GM21390 (cell line): ENCODE results near the gene ZBTB47.
A peak's percentile ranks its signal among the peaks of the same experiment; 100 is the strongest.

Experiments used
- ATAC-seq: cut with Tn5 transposase; IDR thresholded peaks from one replicate; pipeline ENCODE4 v1.9.1; 2021; ENCODE audit not compliant: unreplicated experiment

The ZBTB47 gene

DNA sequence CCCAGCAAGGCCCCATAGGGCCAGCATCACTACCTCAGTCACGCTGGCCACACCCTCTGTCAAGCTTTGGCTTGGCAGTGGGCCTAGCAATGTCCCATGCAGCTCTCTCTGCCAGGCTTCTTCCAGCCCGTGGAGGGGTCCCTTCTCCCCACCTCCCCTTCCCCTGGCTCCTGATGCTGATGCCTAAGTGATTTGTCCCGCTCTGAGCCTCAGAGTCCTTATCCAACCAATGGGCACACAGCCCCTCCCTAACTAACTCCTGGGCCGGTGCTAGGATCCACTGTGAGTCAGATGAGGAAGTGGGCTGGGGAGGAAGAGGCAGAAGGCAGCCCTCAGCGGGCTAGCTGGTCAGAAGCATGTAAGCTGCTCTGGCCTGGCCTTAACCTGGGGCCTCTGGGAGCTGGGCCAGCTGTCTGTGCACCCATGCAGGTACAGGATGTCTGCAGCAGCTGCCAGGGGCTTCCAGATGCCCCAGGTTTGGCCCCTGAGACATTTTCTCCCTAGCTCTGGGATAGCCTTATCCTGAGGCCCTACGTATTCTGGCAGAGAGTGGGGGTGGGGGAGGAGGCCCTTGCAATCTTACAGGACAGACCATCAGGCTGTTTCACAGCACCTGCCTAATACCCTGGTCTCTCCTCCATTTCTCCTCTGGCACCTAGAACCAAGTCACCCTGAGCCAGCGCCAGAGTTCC lies 740 bp upstream of the ZBTB47 start:
- ATAC-seq: peak; percentile 64

DNA sequence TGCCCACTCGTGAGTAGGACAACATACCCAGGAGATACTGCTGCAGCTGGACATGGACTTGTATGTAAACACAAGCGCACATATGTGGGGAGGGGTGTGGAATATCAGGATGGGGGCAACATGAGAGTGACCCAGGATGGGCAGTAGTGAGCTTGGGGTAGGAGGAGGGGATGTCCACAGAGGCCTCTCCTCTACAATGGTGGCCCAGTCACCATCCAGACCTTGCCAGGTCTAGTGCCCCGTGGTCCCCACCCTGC lies 266 bp upstream of the ZBTB47 start:
- no peak for ATAC-seq

DNA sequence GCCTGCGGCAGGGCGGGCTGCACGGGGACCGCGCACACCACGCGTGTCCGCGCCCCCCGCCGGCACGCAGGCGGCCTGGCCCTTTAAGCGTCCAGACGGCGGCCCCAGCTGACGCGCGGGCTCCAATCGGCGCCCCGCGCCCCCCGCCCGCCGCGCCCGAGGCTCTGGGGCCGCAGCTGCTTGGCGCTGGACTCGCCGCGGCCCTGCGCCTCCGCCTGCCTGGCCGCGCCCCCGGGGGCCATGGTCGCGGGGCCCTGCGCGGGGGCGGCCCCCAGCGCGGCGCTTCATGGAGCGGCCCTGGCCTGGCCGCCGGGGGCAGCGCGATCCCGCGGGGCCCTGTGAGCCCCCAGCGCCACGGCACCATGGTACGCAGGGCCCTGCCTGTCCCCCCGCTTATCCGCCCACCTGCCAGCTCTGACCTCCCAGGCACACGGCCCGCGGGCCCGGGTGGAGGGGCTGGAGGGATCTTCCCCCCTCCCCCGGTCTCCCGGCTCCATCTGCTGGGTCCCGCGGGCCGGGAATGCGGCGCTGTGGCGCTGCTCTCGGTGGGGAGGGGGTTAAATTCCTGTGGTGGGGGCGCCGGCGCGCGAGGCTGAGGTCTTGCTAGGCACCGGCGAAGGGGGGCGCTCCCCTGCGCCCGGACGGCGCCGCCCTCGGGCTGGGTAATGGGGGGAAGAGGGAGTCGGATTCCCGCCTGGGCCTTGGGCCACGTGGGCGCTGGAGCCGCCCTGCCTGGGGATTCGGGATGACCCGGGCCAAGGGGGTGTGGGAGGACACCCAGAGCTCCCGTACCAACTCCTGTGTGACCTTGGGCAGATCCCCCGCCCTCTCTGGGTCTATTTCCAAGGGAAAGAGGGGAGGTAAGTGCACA lies 1.1 kb downstream of the ZBTB47 start:
- no peak for ATAC-seq

GRCh38 chr3:42655331-42655888 lies 1.9 kb downstream of the ZBTB47 start:
- no peak for ATAC-seq

GRCh38 chr3:42655980-42656679 lies 2.6 kb downstream of the ZBTB47 start:
- no peak for ATAC-seq

DNA sequence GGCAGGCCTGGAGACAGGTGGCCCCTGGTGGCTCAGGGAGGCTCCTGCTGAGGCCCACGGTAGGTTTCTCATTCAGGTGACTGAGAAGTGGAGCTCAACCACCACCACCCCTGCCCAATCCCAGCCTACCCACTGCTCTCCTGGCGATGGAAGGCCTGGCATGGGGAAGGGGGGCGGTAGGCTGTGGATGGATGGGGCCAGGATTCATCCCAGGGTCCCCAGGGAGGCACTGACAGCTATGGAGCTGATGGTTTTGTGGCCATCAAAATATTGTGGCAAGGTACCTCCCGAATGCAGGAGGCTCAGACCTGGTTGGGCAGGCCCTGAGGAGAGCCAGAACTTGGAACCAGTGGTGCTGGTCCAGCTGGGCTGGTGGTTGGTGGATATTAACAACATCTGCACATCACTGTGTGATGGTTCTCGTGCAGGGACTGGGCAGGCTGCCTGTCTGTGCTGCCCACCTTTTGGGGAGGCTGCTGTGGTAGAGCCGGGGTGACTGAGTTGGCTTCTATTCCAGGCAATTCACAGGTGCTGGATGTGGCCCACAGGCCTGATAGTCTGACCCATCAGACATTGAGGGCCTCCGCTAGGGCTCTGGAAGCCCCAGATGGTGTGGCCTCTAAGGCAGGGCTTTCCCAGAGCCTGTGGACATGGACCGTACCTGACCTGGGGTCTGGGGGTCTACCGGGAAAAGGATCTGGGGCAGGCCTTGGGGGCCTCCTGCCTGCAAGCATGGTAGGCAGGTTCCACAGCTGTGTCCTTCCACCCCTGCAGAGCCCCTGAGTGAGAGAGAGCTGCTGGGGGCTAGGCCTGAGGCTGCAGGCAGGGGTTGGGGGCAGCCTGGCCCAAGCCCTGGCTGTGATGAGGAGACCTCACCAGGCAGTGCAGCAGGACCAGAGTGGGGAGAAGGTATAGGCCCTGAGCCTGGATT lies 3.4 kb downstream of the ZBTB47 start:
- no peak for ATAC-seq

DNA sequence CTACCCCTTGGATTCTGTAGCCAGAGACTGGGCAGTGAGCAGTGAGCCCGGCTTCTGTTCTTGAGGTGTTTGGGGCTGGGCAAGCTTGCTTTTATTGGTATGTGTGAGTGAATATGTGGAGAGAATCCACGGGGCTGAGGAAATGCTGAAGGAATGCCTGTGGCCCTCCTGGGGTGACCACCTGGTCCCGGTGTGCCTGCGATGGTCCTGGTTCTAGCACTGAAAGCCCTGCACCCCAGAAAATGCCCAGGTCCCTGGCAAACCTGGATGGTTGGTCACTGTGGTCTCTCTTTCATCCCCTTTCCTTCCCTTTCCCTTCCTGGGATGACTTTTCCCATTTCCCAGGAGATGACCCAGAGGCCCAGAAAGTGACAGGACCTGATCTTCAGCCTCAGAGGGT lies 4.2 kb downstream of the ZBTB47 start:
- no peak for ATAC-seq

DNA sequence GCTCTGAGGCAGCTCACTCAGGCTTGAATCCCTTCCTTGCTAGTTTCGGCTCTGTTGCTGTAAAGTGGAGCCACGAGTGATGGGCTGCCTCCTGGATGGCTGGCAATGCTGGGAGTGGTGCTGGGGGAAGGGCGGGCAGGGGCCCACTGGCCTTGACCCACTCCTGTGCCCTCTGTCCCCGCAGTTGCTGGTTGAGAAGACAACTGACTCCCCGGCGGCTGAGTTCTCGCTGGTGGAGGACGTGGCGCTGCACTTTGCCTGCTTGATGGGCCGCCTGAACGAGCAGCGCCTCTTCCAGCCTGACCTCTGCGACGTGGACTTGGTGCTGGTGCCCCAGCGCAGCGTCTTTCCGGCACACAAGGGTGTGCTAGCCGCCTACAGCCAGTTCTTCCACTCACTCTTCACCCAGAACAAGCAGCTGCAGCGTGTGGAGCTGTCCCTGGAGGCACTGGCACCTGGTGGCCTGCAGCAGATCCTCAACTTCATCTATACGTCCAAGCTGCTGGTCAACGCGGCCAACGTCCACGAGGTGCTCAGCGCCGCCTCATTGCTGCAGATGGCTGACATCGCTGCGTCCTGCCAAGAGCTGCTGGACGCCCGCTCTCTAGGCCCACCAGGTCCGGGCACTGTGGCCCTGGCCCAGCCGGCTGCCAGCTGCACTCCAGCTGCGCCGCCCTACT lies 4.7 kb downstream of the ZBTB47 start:
- ATAC-seq: no peak

GRCh38 chr3:42658771-42659390 lies 5.4 kb downstream of the ZBTB47 start:
- ATAC-seq: no peak

DNA sequence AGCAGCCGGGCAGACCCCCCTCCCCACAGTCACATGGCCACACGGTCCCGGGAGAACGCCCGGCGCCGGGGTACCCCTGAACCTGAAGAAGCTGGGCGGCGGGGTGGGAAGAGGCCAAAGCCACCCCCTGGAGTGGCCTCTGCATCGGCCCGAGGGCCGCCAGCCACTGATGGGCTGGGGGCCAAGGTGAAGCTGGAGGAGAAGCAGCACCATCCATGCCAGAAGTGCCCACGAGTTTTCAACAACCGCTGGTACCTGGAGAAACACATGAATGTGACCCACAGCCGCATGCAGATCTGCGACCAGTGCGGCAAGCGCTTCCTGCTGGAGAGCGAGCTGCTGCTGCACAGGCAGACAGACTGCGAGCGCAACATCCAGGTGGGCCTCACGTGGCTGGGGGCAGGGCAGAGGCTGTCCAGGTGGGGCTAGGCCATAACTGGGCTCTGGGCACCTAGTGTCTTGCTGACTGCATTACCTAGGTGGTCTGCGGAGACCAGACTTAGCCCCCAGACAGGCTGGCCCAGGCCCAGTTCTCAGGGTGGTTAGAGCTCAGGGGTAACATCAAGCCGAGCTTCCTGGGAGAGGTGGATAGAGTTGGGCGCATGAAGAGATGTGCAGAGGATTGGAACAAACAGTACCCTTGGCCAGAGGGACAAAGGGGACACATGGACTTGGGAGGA lies 6.1 kb downstream of the ZBTB47 start:
- ATAC-seq: no peak

DNA sequence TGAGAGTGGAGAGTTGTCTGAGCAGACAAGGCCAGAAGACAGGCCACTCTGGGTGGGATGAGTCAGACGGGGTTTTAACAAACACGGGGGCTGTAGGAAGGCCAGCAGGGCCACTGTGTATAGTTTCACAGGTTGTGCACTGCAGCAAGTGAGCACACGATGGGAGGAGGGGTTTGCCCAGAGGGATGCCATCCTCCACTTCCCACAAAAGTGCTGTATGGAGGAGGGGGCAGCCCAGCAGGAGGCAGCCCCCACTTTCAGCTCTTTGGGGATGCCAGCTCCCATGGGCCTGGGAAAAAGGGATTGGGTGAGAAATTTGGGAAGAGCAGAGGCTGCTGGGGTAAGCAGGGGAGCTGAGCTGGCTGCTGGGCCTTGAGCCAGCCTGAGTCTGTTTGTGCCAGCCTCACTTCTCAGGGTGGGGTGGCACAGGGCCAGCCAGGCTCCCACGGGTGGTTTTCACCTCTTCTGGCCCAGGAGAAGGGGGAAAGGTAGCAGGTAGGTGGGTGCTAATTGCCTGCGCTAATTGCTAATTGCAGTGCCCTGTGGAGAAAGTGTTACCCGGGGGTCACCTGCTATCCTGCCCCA lies 6.7 kb downstream of the ZBTB47 start:
- ATAC-seq: no peak

- ATAC-seq: no peak
Measured at GRCh38 chr3:42660898-42661297, 7.4 kb downstream of the ZBTB47 start.

- ATAC-seq: no peak
Measured at GRCh38 chr3:42661593-42662022, 8.1 kb downstream of the ZBTB47 start.

- no peak for ATAC-seq
Measured at GRCh38 chr3:42662037-42662812, 8.7 kb downstream of the ZBTB47 start.

DNA sequence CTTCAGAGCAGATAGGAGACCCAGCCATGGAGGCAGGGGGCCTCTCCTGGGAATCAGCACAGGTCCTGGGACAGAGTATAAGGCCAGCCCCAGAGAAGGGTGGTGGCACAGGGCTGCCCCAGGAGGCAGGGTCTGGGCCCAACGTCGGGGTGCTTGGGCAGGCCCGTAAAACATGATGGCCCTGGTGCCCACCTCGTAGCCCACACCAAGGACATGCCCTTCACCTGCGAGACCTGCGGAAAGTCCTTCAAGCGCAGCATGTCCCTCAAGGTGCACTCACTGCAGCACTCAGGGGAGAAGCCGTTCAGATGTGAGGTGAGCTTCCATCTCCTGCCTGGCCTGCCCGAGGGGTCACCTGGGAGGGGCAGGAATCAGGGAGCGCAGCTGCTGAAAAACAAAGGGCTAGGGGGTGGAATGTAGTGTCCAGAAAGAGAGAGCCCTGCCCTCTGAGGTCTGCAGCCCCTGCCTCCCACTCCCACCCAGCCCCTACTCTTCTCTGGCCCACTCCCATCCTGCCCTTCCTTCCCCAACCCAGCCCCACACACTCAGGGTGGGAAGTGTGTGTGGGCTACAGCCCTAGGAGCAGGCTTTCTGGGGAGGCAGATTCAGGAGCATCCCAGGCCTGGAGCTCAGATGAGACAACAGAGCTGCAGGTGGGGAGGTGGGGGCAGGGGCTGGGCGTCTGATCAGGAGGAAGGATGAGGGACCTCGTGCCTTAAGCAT lies 9.5 kb downstream of the ZBTB47 start:
- no peak for ATAC-seq

DNA sequence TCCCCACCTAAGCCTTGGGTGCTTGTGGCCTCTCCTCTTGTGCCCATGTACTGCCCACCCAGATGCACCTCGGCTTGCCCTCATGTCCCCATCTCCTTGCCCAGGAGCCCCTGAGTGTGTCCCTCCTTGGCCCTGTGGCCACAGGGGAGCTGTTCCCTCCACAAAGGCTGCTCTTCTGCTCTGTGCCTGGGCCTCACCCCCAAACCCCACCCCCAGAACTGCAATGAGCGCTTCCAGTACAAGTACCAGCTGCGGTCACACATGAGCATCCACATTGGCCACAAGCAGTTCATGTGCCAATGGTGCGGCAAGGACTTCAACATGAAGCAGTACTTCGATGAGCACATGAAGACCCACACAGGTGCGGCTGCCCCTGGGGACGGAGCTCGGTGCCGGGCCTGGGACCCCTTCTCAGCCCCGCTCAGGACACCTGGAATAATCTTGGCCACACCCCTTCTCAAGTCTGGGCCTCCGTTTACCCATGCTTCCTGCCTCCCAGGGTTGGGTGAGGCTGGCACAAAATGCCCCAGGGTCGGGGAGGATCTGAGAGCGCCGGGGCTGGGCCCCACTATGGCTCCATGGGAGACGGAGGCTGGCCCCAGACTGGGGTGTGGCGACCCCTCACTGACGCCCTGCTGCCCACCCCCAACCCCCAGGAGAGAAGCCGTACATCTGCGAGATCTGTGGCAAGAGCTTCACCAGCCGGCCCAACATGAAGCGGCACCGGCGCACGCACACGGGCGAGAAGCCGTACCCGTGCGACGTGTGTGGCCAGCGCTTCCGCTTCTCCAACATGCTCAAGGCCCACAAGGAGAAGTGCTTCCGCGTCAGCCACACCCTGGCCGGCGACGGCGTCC lies 10.3 kb downstream of the ZBTB47 start:
- ATAC-seq: no peak
